ENCODE measurements around the gene TMEM175. TPM values are rescaled to one million over a fixed set of nuclear protein-coding genes. Genes with fewer than 3 reads are reported as not detected.

TMEM175 gene
- total and polyA plus RNA-seq, 8 donors: 7.3 to 82.8 (median 19.5) TPM

GRCh38 chr4:951594-952468 is 19.6 kb downstream of the TMEM175 start:
- Histone ChIP-seq H3K4me3 (no peak overlapping the region), H3K36me3 (peaks cover 9 to 62% (median 52%) of the 10 kb centered on the region in 4 donors), H3K9me3 (no peaks in the 10 kb centered on the region), H3K27me3 (no peaks in the 10 kb centered on the region), H3K27ac (no peak overlapping the region), H3K4me1 (peaks cover 0 to 3% (median under 1%) of the 10 kb centered on the region in 4 donors)
- peak in 1 of 2 donors; percentile 5 for DNase-seq
- TF ChIP-seq POLR2AphosphoS5 (IDR thresholded peaks at IDR 0.05): no peak
- TF ChIP-seq EP300 (IDR thresholded peaks at IDR 0.05): no peak
- TF ChIP-seq POLR2A (IDR thresholded peaks at IDR 0.05): no peak
- TF ChIP-seq, protein P1, sequence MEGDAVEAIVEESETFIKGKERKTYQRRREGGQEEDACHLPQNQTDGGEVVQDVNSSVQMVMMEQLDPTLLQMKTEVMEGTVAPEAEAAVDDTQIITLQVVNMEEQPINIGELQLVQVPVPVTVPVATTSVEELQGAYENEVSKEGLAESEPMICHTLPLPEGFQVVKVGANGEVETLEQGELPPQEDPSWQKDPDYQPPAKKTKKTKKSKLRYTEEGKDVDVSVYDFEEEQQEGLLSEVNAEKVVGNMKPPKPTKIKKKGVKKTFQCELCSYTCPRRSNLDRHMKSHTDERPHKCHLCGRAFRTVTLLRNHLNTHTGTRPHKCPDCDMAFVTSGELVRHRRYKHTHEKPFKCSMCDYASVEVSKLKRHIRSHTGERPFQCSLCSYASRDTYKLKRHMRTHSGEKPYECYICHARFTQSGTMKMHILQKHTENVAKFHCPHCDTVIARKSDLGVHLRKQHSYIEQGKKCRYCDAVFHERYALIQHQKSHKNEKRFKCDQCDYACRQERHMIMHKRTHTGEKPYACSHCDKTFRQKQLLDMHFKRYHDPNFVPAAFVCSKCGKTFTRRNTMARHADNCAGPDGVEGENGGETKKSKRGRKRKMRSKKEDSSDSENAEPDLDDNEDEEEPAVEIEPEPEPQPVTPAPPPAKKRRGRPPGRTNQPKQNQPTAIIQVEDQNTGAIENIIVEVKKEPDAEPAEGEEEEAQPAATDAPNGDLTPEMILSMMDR (IDR thresholded peaks at IDR 0.05): no peak
- whole genome bisulfite sequencing, 5 donors: 87 to 91% (median 89%) methylated on average over 9 to 23 of the region's 23 CpGs
- intact Hi-C loops (cut with DNase I; ENCODE audit: low total_unique reads): no loop called here

DNA sequence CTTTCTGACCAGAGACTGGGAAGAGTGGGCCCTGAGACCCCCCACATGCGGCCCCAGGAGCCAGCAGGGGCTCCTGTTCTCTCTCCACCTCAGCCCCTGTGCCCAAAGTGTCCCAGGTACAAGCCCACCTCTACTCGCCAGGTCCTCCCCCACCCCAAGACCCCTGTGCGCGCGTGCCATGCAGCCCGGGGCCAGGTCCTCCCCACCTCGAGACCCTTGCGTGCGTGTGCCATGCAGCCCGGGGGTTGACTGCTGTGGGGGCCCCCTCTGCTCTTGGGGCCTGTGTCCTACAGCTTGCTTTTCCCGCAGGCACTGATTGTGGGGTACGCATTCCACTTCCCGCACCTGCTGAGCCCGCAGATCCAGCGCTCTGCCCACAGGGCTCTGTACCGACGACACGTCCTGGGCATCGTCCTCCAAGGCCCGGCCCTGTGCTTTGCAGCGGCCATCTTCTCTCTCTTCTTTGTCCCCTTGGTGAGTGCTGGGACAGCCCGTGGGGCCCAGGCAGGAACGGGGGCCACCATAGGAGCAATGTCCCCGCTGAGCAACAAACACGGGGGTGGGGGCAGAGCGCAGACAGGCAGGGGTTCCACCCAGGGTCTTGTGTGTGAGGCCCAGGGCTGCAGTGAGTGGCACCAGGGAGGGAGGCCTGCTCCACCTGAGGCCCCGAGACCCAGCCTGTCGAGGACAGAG is 20.8 kb downstream of the TMEM175 start:
- no peak overlapping the region for H3K4me3 ChIP-seq
- peaks cover 9 to 74% (median 64%) of the 10 kb centered on the region in 4 donors for H3K36me3 ChIP-seq
- TF ChIP-seq POLR2AphosphoS5 (IDR thresholded peaks at IDR 0.05): no peak
- TF ChIP-seq, protein P1 (IDR thresholded peaks at IDR 0.05): no peak
- TF ChIP-seq POLR2A (IDR thresholded peaks at IDR 0.05): no peak
- TF ChIP-seq EP300 (IDR thresholded peaks at IDR 0.05): no peak
- intact Hi-C loops (cut with DNase I; ENCODE audit: low total_unique reads): no loop called here
- no peaks in the 10 kb centered on the region for H3K9me3 ChIP-seq
- H3K27ac ChIP-seq: no peak overlapping the region
- H3K27me3 ChIP-seq: no peaks in the 10 kb centered on the region
- no peak for DNase-seq
- H3K4me1 ChIP-seq: no peaks in the 10 kb centered on the region
- 94 to 96% (median 94%) methylated on average over 26 to 28 of the region's 28 CpGs for WGBS, 5 donors

DNA sequence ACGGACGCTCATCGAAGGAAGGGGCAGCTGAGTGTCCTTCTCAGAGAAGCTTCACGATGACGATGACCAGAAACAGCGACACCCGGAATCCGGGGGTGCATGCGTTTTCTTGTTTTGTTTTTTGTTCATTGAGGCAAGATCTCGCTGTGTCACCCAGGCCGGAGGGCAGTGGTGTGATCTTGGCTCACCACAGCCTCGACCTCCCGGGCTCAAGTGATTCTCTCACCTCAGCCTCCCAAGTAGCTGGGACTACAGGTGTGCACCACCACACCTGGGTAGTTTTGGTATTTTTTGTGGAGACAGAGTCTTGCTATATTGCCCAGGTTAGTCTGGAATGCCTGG is 21.3 kb downstream of the TMEM175 start:
- intact Hi-C loops (cut with DNase I; ENCODE audit: low total_unique reads): no loop called here
- DNase-seq: no peak
- 97 to 100% (median 97%) methylated on average over 13 of the region's 13 CpGs for WGBS, 5 donors
- Histone ChIP-seq H3K27ac (no peak overlapping the region), H3K27me3 (no peaks in the 10 kb centered on the region), H3K4me3 (no peak overlapping the region), H3K9me3 (no peaks in the 10 kb centered on the region), H3K4me1 (no peaks in the 10 kb centered on the region), H3K36me3 (peaks cover 9 to 80% (median 69%) of the 10 kb centered on the region in 4 donors)
- TF ChIP-seq POLR2A (IDR thresholded peaks at IDR 0.05): no peak
- TF ChIP-seq, protein P1 (IDR thresholded peaks at IDR 0.05): no peak
- TF ChIP-seq POLR2AphosphoS5 (IDR thresholded peaks at IDR 0.05): no peak
- TF ChIP-seq EP300 (IDR thresholded peaks at IDR 0.05): no peak

DNA sequence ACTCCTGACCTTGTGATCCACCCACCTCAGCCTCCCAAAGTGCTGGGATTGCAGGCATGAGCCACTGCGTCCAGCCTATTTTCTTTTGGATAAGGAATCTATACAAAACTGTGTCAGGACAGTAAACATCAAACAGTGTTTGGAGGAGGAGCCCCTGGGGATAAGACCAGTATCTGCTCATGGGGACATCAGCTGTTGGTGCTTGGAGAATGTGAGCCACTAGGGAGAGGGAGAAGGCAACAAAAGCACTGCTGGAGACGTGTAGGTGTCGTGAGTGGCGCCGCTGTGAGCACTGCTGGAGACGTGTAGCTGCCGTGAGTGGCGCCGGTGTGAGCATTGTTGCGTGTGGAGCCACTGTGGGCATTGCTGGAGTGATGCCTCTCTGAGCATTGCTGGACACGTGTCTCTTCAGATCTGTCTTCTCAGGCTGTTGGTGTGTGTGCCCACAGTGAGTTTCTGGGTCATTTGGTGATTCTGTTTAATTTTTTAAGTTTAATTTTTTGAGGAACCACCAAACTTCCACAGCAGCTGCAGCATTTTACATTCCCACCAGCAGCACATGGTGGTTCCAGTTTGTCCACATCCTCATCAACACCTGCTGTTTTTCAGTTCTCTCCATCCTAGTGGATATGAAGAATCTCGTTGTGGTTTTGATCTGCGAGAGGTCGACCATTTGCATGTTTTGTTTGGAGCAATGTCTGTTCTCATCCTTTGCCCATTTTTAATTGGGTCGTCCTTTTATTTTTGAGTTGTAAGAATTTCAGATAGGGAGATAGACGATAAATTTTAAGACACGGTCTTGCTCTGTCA is 22.2 kb downstream of the TMEM175 start:
- intact Hi-C loops (cut with DNase I; ENCODE audit: low total_unique reads): no loop called here
- 91 to 97% (median 92%) methylated on average over 17 of the region's 17 CpGs for WGBS, 5 donors
- Histone ChIP-seq H3K4me3 (no peak overlapping the region), H3K9me3 (no peaks in the 10 kb centered on the region), H3K36me3 (peaks cover 9 to 88% (median 78%) of the 10 kb centered on the region in 4 donors), H3K4me1 (no peaks in the 10 kb centered on the region), H3K27ac (no peak overlapping the region), H3K27me3 (no peaks in the 10 kb centered on the region)
- no peak for TF ChIP-seq POLR2A (IDR thresholded peaks at IDR 0.05)
- TF ChIP-seq, protein P1 (IDR thresholded peaks at IDR 0.05): no peak
- no peak for DNase-seq
